Measurements from ENCODE around the gene GRIK4. TPM values are rescaled to one million over a fixed set of nuclear protein-coding genes. Genes with fewer than 3 reads are reported as not detected.

The GRIK4 gene
- total RNA-seq, 6 experiments from 2014 or later, result 0.07 to 0.11 TPM; not detected in 4

DNA sequence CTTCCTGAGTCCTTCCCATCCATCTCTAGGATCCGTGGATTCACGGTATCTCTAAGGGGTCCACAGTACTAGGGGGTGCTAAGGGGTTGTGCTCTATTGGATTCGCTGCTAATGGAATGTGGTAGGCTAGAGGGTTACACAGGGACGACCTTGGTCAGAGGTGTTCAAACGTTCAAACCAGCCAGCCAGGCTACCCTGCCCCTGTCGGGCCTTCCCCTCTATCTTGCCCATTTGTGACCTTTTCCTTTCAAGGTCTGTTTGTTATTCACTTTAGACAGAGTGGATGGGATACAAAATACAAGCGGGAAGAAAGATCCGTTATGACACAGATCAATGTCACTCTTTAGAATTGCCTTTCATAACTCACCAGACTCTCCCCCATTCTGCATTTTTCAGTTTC lies 306.5 kb downstream of the GRIK4 start:
- no peaks in the 10 kb centered on the region for H3K27me3 ChIP-seq
- no peaks in the 10 kb centered on the region for H3K9me3 ChIP-seq
- ATAC-seq, result no peak
- no peak for DNase-seq
- WGBS (ENCODE audit: insufficient coverage, low coverage, low lambda C conversion rate, missing lambda C conversion rate), result 45% methylated on average over 7 of the region's 8 CpGs
- intact Hi-C loops (cut with DNase I), result no loop called here
- no peaks in the 10 kb centered on the region for H3K36me3 ChIP-seq
- TF ChIP-seq, protein P1, sequence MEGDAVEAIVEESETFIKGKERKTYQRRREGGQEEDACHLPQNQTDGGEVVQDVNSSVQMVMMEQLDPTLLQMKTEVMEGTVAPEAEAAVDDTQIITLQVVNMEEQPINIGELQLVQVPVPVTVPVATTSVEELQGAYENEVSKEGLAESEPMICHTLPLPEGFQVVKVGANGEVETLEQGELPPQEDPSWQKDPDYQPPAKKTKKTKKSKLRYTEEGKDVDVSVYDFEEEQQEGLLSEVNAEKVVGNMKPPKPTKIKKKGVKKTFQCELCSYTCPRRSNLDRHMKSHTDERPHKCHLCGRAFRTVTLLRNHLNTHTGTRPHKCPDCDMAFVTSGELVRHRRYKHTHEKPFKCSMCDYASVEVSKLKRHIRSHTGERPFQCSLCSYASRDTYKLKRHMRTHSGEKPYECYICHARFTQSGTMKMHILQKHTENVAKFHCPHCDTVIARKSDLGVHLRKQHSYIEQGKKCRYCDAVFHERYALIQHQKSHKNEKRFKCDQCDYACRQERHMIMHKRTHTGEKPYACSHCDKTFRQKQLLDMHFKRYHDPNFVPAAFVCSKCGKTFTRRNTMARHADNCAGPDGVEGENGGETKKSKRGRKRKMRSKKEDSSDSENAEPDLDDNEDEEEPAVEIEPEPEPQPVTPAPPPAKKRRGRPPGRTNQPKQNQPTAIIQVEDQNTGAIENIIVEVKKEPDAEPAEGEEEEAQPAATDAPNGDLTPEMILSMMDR (IDR thresholded peaks at IDR 0.05), result no peak
- TF ChIP-seq POLR2A (IDR thresholded peaks at IDR 0.05), result no peak
- no peak overlapping the region for H3K27ac ChIP-seq
- H3K4me3 ChIP-seq, result no peak overlapping the region
- H3K4me1 ChIP-seq, result no peaks in the 10 kb centered on the region

DNA sequence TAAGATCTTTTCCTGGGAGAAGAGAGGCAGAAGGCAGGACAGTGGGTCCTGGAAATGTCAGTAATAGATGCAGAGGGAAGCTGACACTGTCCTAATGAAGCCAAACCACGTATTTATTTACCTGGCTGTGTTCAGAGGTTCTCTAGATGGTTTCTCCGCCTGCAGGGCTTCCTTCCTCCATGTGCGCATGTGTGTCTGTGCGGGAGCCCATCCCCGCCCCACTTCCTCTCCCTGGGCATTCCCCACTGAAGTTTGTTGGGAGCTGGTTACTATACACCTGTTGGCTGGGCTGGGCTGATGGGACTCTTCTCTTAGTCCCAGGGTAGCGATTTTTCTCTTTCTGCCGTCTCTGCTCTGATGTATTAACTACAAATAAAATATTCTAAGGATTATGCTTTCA lies 307.5 kb downstream of the GRIK4 start:
- no peak for TF ChIP-seq POLR2A (IDR thresholded peaks at IDR 0.05)
- TF ChIP-seq, protein P1 (IDR thresholded peaks at IDR 0.05), result no peak
- ATAC-seq, result no peak
- DNase-seq, result no peak
- H3K27me3 ChIP-seq, result no peaks in the 10 kb centered on the region
- H3K27ac ChIP-seq, result no peak overlapping the region
- H3K4me1 ChIP-seq, result no peaks in the 10 kb centered on the region
- intact Hi-C loops (cut with DNase I), result no loop called here
- H3K9me3 ChIP-seq, result no peaks in the 10 kb centered on the region
- H3K36me3 ChIP-seq, result no peaks in the 10 kb centered on the region
- no peak overlapping the region for H3K4me3 ChIP-seq
- 28% methylated on average over 7 of the region's 7 CpGs for WGBS (ENCODE audit: insufficient coverage, low coverage, low lambda C conversion rate, missing lambda C conversion rate)

DNA sequence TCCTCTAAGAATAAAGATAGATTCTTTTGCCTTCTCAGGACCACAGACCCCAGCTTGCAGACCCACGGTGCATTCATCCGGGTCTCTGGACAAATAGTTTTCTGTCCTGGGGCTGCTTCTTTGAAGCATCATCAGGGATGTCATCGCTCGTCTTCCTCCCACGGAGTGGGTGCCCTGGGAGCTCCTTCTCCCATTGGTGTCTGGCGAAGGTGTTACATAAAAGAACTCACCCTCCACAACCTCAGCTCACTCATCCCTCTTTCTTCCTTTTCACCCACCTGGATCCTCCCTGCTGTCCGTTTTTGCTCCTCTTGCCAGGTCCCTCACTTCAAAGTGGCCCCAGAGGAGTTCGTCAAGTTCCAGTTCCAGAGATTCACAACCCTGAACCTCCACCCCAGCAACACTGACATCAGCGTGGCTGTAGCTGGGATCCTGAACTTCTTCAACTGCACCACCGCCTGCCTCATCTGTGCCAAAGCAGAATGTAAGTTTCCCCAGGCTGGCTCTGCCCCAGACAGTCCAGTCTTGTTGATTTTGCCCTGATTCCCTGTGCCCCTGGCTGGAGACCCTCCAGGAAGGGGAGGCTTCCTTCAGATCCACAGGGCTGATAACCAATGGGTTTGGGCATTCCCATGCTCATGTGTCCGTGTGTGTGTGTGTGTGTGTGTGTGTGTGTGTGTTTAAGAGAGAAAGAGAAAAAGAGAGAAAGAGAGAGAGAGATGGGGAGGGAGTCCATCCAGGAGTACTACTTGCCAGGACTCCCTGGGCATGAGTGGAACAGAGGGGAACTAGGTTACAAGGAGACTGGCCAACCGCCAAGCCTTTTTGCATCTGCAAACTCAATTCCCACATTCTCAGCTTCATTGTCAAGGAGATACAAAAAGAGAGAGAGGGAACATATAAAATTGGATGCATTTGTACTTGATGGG lies 308.2 kb downstream of the GRIK4 start:
- ATAC-seq, result no peak
- no peak for DNase-seq
- no peaks in the 10 kb centered on the region for H3K36me3 ChIP-seq
- no peak overlapping the region for H3K27ac ChIP-seq
- H3K4me3 ChIP-seq, result no peak overlapping the region
- 51% methylated on average over 11 of the region's 12 CpGs for WGBS (ENCODE audit: insufficient coverage, low coverage, low lambda C conversion rate, missing lambda C conversion rate)
- no peaks in the 10 kb centered on the region for H3K27me3 ChIP-seq
- TF ChIP-seq, protein P1 (IDR thresholded peaks at IDR 0.05), result no peak
- no peak for TF ChIP-seq POLR2A (IDR thresholded peaks at IDR 0.05)
- no peaks in the 10 kb centered on the region for H3K4me1 ChIP-seq
- no peaks in the 10 kb centered on the region for H3K9me3 ChIP-seq
- intact Hi-C loops (cut with DNase I), result no loop called here

DNA sequence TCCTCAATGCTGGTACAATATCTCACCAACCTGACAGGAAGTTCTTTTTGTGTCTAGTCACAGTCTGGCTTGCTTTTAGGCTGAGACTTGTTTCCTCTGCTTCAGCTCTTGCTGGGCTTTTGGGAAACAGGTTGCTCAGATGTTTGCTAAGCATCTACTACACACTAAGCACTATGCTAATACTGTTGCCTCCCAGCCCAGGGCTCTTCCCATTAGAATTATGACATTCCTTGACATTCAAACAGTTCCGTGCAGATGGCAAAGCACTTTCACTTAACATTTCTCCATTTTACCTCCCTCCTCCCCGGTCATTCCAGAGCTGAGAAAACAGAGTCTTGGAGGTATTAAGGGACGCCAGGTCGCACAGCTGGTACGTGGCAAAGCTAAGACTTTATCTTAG lies 311.6 kb downstream of the GRIK4 start:
- intact Hi-C loops (cut with DNase I), result no loop called here
- no peaks in the 10 kb centered on the region for H3K36me3 ChIP-seq
- no peaks in the 10 kb centered on the region for H3K4me1 ChIP-seq
- no peaks in the 10 kb centered on the region for H3K9me3 ChIP-seq
- ATAC-seq (no peak), DNase-seq (no peak)
- H3K27me3 ChIP-seq, result no peaks in the 10 kb centered on the region
- 92% methylated on average over 5 of the region's 5 CpGs for WGBS (ENCODE audit: insufficient coverage, low coverage, low lambda C conversion rate, missing lambda C conversion rate)
- no peak overlapping the region for H3K27ac ChIP-seq
- H3K4me3 ChIP-seq, result no peak overlapping the region
- TF ChIP-seq, protein P1 (IDR thresholded peaks at IDR 0.05), result no peak
- no peak for TF ChIP-seq POLR2A (IDR thresholded peaks at IDR 0.05)
